Erythroblast (primary cell): ENCODE results near the gene GCSAM.

ENCODE experiments used
- GATA1 ChIP-seq: IDR thresholded peaks from 2 replicates; pipeline ENCODE4 v1.6.1; 2011; ENCODE audit warnings: low read depth, mild to moderate bottlenecking, control low read depth, low read length, moderate library complexity
- POLR2A ChIP-seq: IDR thresholded peaks from 2 replicates; pipeline ENCODE4 v1.6.1; 2011; ENCODE audit warnings: mild to moderate bottlenecking, low read length

DNA sequence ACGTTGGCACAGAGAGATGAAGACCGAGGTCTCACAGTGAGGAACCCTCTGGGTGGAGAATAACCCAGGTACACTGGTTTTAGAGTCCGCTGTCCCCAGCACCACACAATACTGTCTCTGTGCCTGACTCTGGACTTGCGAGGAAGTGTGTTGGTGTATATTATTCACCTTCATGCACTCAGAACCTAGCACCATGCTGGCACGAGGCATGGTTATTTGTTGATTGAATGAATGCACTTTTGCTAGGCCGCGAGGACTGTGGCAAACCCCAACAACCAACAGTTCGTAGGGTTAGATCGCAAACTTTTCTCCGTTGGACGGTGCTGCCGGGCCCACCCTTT, 47.3 kb downstream of the GCSAM start:
- no peak for TF ChIP-seq POLR2A
- no peak for TF ChIP-seq GATA1
